Activated T-cell treated with anti-CD3 and anti-CD28 coated beads for 48 hours (primary cell): ENCODE results near the gene MIOX.

Source experiments
- DNase-seq: peaks from one replicate; pipeline ENCODE4 v3.0.0-alpha.2; 2020; ENCODE audit warnings: low read depth

MIOX gene

GRCh38 chr22:50455201-50455600 is 31.5 kb upstream of the MIOX start:
- DNase-seq: no peak

GRCh38 chr22:50456026-50456425 is 30.6 kb upstream of the MIOX start:
- no peak for DNase-seq

- no peak for DNase-seq
Measured at GRCh38 chr22:50456466-50457234, 30.0 kb upstream of the MIOX start.

GRCh38 chr22:50459016-50459415 is 27.6 kb upstream of the MIOX start:
- no peak for DNase-seq

GRCh38 chr22:50459496-50460140 is 27.0 kb upstream of the MIOX start:
- no peak for DNase-seq

GRCh38 chr22:50460938-50461337 is 25.7 kb upstream of the MIOX start:
- no peak for DNase-seq

- DNase-seq: no peak
Measured at GRCh38 chr22:50461536-50461935, 25.1 kb upstream of the MIOX start.

GRCh38 chr22:50461979-50462540 is 24.6 kb upstream of the MIOX start:
- no peak for DNase-seq

GRCh38 chr22:50463188-50463900 is 23.3 kb upstream of the MIOX start:
- DNase-seq: no peak

- no peak for DNase-seq
Measured at GRCh38 chr22:50464451-50464850, 22.2 kb upstream of the MIOX start.

GRCh38 chr22:50465066-50465930 is 21.4 kb upstream of the MIOX start:
- no peak for DNase-seq

- DNase-seq: no peak
Measured at GRCh38 chr22:50467341-50467740, 19.3 kb upstream of the MIOX start.

GRCh38 chr22:50467773-50468440 is 18.8 kb upstream of the MIOX start:
- DNase-seq: no peak

GRCh38 chr22:50468626-50469025 is 18.0 kb upstream of the MIOX start:
- no peak for DNase-seq

- DNase-seq: peak; percentile 88
Measured at GRCh38 chr22:50469377-50470305, 17.0 kb upstream of the MIOX start.

- no peak for DNase-seq
Measured at GRCh38 chr22:50470491-50470890, 16.2 kb upstream of the MIOX start.

GRCh38 chr22:50471197-50471847 is 15.3 kb upstream of the MIOX start:
- DNase-seq: no peak

- no peak for DNase-seq
Measured at GRCh38 chr22:50471962-50472361, 14.7 kb upstream of the MIOX start.

- peak; percentile 52 for DNase-seq
Measured at GRCh38 chr22:50473088-50473487, 13.6 kb upstream of the MIOX start.
